Brain microvascular endothelial cell (primary cell): Measurements from ENCODE around the gene EGLN3.
"Not testable (repeated sequence)": the region's sequence is repeated elsewhere in the genome, so short reads cannot be mapped to it uniquely, and the experiment has no call there.

Experiments used
- DNase-seq: peaks from one replicate; pipeline ENCODE4 v3.0.0-alpha.2; 2020
- H3K27ac ChIP-seq: fragments of 250-450 bp; sonication (Bioruptor Pico); 2 replicates; pipeline ENCODE4 v1.5.1; 2020; ENCODE audit warnings: mild to moderate bottlenecking, moderate library complexity
- H3K27me3 ChIP-seq: fragments of 250-450 bp; sonication (Bioruptor Pico); replicated peaks from 2 replicates; pipeline ENCODE4 v1.5.1; 2020; ENCODE audit warnings: mild to moderate bottlenecking
- H3K36me3 ChIP-seq: fragments of 250-450 bp; sonication (Bioruptor Pico); replicated peaks from 2 replicates; pipeline ENCODE4 v1.5.1; 2020; ENCODE audit warnings: mild to moderate bottlenecking
- H3K4me3 ChIP-seq: 2 replicates; pipeline ENCODE4 v1.5.1; 2011; ENCODE audit warnings: low read depth, mild to moderate bottlenecking, control low read depth, low read length, moderate library complexity
- CTCF ChIP-seq: IDR thresholded peaks from 2 replicates; pipeline ENCODE4 v1.5.1; 2011; ENCODE audit warnings: low read depth, mild to moderate bottlenecking, moderate library complexity, low read length, control low read depth, inconsistent platforms; ENCODE audit errors: missing control alignments
- in situ Hi-C: cut with HindIII; loops from 2 replicates; pipeline ENCODE4 v1.10.0; 2017; ENCODE audit warnings: low sequenced_read_pairs, low pct_ligation_motif_present

The EGLN3 gene

GRCh38 chr14:33966276-33966675 is 15.4 kb upstream of the EGLN3 start:
- TF ChIP-seq CTCF, result no peak
- Histone ChIP-seq H3K27ac (no peak overlapping the region), H3K36me3 (no peaks in the 10 kb centered on the region), H3K27me3 (no peaks in the 10 kb centered on the region), H3K4me3 (no peak overlapping the region)
- DNase-seq, result no peak
- in situ Hi-C loops, result no loop called here

GRCh38 chr14:33964599-33965317 is 13.9 kb upstream of the EGLN3 start:
- TF ChIP-seq CTCF, result no peak
- Histone ChIP-seq H3K4me3 (no peak overlapping the region), H3K27ac (no peak overlapping the region), H3K27me3 (no peaks in the 10 kb centered on the region), H3K36me3 (no peaks in the 10 kb centered on the region)
- in situ Hi-C loops, result no loop called here
- DNase-seq, result no peak

- Histone ChIP-seq H3K36me3 (no peaks in the 10 kb centered on the region), H3K4me3 (no peak overlapping the region), H3K27me3 (no peaks in the 10 kb centered on the region), H3K27ac (no peak overlapping the region)
- in situ Hi-C loops, result no loop called here
- DNase-seq, result no peak
- TF ChIP-seq CTCF, result no peak
These were observed 13.0 kb upstream of the EGLN3 start for GRCh38 chr14:33963892-33964291.

- not testable (repeated sequence) for DNase-seq, H3K27me3 ChIP-seq
These were observed 11.6 kb upstream of the EGLN3 start for GRCh38 chr14:33962466-33962865.

GRCh38 chr14:33962016-33962415 is 11.1 kb upstream of the EGLN3 start:
- Histone ChIP-seq H3K36me3 (no peaks in the 10 kb centered on the region), H3K27me3 (no peaks in the 10 kb centered on the region), H3K27ac (no peak overlapping the region), H3K4me3 (no peak overlapping the region)
- no peak for DNase-seq
- TF ChIP-seq CTCF, result no peak
- in situ Hi-C loops, result no loop called here

More at GRCh38 chr14:33962466-33962865, 11.6 kb upstream of the EGLN3 start:
- H3K4me3 ChIP-seq, in situ Hi-C loops, H3K27ac ChIP-seq, H3K36me3 ChIP-seq: not testable (repeated sequence)

- H3K36me3 ChIP-seq, result no peaks in the 10 kb centered on the region
- H3K27ac ChIP-seq, result no peak overlapping the region
- no peak for DNase-seq
- no peak for TF ChIP-seq CTCF
- H3K27me3 ChIP-seq, result no peaks in the 10 kb centered on the region
- in situ Hi-C loops, result no loop called here
- H3K4me3 ChIP-seq, result no peak overlapping the region
These were observed 8.8 kb upstream of the EGLN3 start for GRCh38 chr14:33959692-33960151.
